Stimulated activated CD4-positive, alpha-beta T cell treated with anti-CD3 and anti-CD28 coated beads, Interleukin-4, amount 100 ng/mL, for 4 hours (primary cell): ENCODE results near the gene PTPRG.
"Not testable (repeated sequence)": the region's sequence is repeated elsewhere in the genome, so short reads cannot be mapped to it uniquely, and the experiment has no call there.

Source experiments
- DNase-seq, 2 experiments: peaks; one replicate each; pipeline ENCODE4 v3.0.0-alpha.2; 2020

Gene PTPRG

DNA sequence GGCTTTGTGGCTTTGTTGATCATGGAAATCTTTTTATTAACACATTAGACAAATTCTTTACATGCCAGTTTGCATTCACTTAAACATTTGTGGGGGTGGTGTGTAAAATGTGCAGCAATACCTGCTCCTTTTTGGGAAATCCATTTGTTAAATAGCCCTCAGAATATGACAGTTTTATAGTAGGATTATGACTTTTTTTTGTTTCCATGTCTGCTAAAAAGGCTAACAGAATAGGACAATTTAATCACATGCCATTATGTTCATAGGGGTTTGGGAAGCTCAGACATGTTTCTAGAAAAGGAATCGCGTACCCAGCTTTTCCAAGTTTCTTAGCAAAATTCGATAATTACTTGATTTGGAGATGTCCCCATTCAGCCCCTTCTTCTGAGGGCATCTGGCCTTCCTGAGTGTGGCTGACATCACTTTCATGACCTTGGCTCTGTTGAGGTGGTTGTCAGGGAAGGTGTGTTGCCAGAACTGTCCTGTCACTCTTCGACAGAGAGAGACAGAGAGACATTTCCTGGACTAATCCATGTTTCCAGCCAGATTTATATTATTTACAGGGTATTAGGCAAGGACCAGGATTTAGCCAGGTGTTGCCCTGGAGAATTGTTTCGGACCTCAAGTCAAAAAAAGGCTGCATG is 126.4 kb downstream of the PTPRG start:
- DNase-seq: no peak

DNA sequence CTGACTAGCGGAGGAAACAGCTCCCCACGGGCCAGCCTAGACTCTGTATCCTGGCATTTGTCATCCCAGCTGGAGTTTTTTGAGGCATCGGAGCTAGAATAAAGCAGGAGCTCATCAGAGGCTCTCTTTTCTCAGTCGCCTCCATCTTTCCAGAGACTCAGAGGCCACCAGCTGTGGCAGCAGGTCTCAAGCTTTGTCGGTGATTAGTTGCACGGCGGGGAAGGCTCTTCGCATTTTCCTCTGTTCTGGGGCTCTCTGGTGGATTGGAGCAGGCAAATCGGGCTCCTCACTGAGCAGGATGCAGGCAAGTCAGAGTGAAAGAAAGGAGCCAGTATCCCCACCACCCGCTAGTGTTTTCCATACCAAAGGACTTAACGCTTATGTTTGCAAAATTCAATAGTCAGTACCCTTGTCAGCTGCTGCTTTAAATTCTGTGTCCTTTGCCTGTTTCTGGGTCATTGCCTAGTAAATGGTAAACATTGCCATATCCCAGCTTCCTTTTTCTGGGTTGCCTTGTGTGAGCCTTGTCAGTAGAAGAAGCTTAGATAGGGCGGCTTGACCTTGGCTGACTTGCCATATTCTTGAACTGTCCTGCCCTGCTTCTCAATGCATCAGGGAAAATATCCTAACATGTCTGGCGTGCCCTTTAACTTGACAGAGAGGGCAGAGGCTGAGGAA is 127.1 kb downstream of the PTPRG start:
- no peak for DNase-seq

DNA sequence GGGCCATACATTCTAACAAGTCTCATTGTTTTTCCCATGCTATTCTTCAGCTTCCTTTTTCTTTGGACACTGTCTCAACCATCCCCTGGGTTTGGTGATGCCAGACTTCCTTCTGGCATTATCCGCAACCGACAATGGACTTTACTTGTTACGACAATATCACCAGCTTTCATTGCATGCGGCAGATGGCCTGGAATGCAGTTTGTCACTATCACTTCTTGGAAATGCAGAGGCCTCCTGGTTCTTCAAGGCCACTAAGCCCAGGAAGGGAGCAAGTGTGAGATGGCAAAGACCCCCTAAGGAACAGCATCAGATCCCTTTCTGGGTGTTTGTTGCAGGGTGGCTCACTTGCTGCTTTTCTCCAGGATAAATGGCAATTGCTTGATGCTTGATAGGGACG is 128.6 kb downstream of the PTPRG start:
- no peak for DNase-seq

DNA sequence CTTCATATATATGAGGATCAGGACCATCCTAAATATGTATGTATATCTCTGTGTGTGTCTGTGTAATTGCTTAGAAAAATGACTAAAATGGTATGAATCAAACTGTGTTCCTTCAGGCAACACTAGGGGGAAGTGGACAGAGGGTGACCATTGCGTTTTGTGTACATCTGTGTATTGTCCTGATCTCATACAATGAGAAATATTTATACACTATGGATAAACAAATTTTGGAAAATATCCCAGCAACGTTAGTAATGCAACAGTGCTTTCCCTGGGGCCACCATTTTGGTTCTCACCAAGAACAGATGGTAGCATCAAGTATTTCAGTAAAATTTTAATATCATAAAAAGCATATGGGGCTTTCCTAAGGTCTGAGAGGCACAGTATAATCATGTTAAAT is 130.1 kb downstream of the PTPRG start:
- DNase-seq: no peak

DNA sequence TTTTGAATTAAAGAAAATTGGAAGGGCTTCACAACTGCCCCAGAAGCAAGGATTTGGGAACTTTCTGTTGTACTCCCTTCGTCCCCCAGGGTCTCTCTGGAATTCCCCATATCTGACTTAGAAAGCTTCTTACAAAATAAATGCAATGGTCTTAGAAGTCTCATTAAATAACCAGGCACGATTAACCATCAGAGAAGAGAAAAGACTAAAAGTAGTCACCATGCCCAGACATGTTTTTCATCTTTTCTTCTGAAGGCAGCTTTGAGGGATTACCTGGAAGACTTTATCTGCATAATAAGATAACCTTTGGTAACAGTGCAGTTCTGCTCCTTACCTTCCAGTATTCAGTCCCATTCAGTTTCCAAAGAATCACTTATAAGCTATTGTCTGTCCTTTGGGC is 135.9 kb downstream of the PTPRG start:
- DNase-seq: no peak

DNA sequence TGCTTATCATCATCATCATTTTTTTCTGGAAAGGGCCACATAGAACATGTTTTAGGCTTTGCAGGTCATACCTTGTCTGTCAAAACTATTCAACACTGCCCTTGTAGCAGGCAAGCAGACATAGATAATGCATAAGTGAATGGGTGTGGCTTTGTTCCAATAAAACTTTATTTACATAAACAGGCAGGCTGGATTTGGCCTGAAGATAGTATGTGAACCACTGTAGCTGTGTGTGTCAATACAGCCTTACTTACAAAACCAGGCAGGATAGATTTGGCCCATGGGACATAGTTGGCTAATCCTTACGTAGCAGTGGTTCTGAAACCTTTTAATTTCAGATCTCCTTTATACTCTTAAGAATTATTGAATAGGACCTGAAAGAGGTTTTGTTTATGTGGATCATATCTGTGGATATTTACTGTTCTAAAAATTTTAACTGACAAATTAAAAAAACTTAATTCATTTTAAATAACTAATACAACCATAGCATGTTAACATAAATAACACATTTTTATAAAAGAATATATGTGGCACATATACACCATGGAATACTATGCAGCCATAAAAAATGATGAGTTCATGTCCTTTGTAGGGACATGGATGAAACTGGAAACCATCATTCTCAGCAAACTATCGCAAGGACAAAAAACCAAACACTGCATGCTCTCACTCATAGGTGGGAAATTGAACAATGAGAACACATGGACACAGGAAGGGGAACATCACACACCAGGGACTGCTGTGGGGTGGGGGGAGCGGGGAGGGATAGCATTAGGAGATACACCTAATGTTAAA is 137.1 kb downstream of the PTPRG start:
- not testable (repeated sequence) for DNase-seq

DNA sequence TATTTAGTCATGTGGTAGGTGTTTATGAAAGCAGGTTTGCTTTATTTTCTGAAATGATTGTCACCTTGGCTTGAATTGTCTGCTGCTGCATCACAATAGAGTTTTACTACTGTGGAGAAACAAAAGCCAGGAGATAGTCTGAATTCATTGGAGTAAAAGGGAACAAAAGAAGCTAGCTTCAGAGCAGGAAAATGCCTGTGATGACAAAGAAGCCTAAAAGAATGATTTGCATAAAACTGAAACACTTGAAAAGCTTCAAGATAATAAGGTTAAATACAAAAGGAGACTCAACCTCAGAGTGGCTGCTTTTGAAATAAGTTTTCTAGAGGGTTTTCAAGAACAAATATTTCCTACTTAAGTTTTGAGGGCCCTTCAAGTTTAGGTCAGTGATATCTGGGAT is 138.3 kb downstream of the PTPRG start:
- no peak for DNase-seq

DNA sequence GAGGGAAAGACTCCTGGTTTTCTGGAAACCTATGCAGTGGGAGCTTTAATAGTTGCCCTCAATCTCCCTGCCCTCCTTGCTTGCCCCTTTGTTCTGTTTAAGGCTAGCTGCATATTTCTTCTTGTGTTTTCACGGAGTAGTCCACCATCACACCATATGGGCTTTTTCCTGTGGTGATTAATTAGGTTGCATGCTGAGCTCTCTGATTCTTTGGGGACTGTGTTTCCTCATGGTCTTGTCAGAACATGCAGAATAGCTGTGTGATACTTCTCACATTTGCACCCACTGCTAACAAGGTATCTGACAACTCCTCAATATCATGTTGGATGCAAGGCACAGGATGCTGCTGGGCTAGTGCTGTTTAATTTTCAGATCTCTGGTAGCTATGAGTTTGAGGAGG is 139.6 kb downstream of the PTPRG start:
- DNase-seq: no peak

DNA sequence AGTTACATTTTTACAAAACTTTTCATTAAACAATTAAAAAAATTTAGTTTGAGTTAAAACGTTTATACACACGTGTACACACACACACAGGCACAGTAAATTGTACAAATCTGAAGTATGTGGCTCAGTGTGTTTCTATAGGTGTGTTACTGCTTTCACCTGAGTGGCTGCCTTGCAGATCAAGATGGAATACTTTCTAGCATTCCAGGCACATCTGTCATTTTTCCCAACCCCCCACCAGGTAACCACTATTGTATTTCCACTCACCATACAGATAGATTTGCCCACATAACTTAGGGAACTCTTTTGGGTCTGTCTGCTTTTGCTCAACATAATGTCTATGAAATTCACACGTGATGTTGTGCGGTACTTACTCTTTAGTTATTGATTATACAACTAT is 141.1 kb downstream of the PTPRG start:
- DNase-seq: no peak

DNA sequence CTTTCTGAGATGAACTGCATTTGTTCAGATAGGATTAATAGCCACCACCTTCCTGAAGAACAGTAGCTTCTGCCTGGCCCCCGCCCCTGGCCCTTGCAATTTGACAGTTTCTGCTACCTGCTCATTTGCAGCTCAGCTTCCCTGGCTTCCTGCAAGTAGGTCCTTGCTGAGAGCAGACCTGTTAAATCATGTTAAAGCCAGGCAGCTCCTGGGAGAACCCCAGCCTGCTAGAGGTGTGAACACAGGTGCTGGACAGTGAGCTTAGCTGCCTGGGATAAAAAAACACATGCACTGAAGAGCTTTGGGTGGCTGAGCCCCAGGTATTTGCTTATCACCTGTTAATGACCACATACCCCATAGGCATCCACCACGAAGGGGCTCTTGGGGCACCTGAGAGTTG is 143.4 kb downstream of the PTPRG start:
- DNase-seq: no peak

DNA sequence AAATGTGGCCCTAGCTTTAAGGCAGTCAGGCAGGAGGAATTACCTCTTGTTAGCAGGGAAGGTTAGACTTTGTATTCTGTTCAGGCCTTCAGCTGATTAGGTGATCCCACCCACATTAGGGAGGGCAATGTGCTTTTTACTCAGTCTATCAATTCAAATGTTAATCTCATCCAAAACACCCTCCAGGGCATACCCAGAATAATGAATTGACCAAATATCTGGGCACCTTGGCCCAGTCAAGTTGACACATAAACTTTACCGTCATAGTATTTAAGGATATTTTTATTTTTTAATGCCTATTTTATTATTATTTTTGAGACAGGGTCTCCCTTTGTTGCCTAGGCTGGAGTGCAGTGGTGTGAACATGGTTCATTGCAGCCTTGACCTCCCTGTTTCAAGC is 146.1 kb downstream of the PTPRG start:
- DNase-seq: no peak

DNA sequence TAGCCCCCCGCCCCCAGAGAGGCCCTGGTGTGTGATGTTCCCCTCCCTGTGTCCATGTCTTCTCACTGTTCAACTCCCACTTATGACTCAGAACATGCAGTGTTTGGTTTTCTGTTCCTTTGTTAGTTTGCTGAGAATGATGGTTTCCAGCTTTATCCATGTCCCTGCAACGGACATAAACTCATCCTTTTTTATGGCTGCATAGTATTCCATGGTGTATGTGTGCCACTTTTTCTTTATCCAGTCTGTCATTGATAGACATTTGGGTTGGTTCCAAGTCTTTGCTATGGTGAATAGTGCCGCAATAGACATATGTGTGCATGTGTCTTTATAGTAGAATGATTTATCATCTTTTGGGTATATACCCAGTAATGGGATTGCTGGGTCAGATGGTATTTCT is 149.5 kb downstream of the PTPRG start:
- not testable (repeated sequence) for DNase-seq

DNA sequence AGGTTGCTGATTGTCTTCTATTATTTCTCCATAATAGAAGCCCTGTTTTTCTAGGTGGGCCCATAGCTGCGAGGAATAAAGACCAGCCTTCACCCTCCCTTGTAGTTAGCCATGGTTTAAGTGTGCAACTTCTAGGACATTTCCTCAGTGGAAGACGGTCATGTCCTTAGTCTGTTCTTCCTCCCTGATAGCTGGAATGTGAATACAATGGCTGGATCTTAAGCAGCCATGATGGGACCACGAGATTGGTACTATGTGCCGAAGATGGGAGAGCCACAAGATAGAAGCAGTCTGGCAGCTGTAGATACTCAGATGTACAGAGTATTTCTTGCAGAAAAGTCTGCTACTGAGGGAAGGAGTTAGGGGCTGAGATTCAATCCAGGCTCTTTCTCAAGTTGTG is 152.9 kb downstream of the PTPRG start:
- no peak for DNase-seq

DNA sequence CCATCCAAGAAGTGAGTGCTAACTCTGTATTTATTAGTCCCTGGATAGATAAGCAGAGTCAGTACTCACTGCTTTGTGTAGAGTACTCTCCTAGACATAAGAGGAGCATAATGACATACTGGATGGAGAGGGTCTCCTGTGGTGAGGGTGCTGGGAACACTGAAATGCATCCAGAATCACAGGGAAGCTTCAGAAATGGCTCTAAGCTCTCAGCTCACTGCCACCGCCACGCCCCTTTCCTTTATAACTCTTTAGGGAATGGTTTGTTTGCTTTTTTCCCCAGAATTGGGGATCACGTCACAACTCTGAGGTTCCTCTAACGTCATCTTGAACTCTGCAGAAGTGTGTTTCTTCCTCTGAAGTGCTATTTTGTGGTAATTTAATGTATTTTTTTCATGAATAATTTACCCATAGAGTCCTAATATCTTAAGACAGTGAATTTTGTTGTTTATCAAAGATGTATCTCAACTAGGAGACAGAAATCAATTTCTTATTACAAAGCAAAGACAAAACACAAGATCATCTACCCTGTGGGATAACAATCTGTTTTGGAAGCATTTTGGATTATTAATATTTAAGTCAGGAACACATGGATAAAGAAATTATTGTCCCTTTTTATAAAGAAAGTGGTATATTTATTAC is 154.6 kb downstream of the PTPRG start:
- no peak for DNase-seq

DNA sequence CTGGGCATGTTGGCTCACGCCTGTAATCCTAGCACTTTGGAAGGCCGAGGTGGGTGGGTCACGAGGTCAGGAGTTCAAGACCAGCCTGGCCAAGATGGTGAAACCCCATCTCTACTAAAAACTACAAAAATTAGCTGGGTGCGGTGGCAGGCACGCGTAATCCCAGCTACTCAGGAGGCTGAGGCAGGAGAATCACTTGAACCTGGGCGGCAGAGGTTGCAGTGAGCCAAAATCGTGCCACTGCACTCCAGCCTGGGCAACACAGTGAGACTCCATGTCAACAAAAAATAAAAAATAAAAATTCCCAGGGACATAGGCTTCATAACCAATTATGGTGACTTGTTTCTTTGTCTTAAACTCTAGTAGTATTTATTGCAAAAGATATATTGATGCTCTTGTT is 155.3 kb downstream of the PTPRG start:
- not testable (repeated sequence) for DNase-seq

DNA sequence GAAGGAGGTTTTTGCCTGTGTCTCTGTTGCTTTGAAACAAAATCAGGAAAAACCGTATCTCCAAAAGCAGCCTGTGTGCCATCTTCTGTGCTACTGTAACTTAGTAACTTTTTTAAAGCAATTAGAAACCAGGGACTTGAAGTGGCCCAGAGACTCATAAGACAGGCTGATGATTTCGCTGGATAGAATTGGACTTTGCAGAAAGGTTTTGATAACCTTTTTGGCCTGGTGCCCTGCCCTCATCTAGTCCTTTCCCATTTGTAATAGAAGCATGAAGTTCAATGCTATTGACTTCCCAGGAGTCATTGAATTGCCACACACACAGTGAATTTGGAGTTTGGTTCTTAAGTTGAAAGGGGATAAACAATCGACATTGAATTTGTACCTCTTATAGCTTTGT is 157.2 kb downstream of the PTPRG start:
- DNase-seq: no peak

DNA sequence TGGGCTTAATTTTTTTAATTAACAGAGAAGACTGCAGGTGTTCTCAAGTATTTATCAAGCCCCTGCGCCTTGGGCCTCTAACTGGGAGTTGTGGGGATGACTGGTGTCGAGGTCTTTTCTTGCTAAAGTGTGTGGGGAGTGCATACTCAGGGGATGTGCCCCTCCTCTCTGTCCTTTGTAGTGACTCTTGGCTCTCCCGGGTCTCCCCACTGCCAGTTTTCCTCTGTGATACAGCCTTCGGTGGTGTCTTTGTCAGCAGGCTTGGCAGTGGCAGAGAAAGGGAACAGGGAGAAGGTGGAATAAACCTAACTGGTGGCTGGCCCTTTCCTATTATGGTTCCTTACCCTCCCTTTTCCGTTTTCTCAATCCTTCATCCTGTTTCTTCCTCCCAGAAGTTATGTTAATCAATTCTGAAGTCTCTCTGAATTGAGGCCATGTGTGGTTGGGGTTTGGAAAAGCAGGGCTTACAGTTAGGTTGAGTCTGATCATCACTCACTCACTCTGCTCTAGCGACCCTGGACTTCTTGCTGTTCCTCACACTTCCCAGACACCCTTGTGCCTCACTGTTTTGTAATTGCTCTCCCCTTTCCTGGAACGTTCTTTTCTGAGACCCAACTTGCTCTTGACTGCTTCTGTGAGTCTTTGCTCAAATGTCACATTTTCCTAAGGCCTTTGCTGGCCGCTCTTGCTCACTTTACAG is 158.1 kb downstream of the PTPRG start:
- DNase-seq: no peak

DNA sequence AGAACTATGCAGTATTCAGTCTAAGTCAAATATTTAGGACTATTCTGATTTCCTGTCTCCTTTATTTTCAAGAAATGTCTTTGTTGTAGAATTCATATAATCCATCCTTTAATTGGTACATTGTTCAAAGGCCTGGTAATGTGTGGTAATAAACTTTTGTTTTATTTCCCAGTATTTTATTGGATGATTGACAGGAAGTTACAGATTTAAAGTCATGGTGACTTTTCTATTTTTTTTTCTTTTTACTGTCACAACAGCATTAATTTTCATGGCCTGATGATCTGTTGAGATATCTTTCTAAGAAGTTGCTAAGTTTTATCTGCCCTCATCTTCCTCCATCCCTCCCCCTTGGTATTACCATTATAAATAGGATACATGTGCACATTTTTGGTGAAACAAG is 161.7 kb downstream of the PTPRG start:
- DNase-seq: no peak

DNA sequence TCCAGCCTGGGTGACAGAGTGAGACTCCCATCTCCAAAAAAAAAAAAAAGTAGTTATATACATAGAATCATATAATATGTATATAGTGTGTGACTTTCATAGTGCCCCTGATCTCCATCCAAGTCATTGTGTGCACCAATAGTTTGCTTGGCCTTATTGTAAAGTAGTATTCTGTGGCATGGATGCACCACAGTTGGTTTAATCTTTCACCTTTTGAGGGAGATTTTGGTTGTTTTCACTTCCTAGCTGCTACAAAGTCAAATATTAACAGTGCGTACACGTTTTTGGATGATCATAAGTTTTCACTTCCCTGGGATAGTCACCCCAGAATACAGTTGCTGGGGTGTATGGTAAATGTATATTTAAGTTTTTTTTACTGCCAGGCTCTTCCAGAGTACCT is 162.8 kb downstream of the PTPRG start:
- DNase-seq: no peak

DNA sequence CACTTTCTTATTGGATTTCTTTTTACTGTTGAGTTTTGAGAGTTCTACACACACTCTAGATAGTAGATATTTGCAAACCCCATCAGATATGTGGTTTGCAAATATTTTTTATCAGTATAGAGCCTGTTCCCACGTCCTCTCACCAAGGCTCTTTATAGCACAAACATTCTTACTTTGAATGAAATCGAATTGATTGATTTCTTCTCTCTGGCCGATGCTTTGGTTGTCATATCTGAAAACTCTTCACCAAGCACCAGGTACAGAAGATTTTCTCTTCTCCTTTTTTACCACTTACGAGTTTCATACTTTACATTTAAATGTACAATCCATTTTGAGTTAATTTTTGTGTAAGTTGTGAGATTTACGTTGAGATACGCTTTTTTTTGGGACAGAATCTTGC is 163.4 kb downstream of the PTPRG start:
- no peak for DNase-seq

DNA sequence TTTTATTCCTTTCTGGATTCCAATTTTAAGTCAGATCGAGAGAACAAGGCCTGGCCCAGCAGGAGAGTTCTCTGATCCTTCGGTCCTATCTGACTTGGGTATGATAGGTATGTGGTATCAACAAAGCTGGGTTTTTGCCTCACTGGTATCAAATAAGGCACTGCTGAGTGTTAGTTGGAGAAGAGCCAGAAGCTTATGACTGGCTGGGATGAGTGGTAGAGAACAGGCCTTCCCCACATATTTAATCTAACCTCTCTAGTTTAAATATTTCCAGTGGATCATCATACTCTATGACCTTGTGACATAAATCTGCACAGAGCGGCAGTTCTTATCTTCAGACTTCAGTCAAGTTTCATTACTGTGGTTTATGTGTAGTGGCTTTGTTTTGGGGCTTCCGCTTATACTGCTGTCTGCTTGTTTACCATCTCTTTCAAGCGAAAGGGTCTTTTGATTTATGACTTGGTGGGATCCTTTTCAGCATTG is 164.5 kb downstream of the PTPRG start:
- no peak for DNase-seq

DNA sequence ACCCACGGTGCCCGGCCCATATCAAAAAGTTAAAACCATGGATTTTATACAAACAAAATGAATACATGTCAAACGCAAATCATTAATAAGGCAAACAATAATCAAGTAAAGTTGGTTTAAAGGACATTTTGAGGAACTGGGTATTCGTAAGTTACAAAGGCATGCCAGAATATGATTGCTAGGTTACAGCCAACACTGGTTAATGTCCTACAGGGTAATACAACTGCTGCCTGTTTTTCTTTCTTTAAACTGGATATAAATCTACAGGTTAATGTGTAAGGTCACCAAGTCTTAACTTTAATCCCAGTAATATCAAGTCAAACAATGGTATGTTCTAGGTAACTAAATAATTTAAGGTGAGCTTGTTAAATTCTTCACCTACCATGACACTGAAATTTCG is 166.1 kb downstream of the PTPRG start:
- no peak for DNase-seq

DNA sequence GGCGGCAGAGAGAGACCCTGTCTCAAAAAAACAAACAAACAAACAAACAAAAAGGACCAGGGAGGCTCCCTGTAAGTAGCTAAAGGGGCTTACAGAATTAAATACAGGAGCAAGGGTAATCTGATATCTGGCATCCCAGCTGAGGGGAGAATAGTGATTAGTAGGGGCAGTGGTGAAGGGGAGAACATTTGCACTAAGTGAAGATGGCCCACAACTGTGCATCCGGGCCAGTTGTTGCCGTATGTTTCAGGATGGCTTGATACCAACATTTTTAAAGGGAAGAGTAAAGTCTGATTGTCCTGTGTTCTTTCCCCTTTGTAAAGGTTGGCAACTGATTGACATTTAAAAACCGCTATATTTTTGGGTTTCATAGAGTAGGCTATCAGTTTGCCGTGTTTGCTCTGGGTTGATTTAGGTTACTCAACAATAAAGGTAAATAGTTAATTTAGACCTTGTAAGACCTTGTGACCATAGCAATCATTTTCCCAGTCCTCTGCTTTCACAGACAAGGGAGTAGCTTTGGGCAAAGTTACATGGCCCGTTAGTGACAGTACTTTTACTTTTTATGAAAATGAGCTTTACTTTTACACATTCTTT is 167.8 kb downstream of the PTPRG start:
- DNase-seq: no peak
